A204.1 (cell line): ENCODE results near the gene IGLL1.
"Not testable (repeated sequence)": the region's sequence is repeated elsewhere in the genome, so short reads cannot be mapped to it uniquely, and the experiment has no call there.

ENCODE experiments used
- FAIRE-seq: peaks from 2 replicates; lab custom pipeline; 2012; peaks lifted over from hg19 to GRCh38; lab: Jason Lieb, UNC

The IGLL1 gene

DNA sequence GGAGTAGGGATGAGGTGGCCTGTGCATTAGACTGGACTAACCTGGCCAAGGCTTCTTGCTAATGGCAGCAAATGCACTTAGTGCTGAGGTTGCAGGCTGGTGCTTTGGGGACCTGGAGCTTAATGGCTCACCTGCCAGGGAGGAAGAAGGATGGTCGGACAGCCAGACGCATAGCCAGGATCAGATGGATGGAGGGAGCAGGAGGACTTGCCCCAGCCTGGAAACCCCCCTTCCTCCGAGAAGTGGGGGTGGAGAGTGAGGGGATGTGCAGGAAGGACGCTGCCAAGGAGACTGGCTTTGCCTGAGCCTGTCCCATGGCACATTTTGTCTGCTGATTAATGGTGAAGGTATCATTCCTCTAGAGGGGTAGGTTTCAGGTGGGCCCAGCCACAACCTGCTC, 17.9 kb downstream of the IGLL1 start:
- no peak for FAIRE-seq

GRCh38 chr22:23561025-23561510, 19.0 kb downstream of the IGLL1 start:
- not testable (repeated sequence) for FAIRE-seq

DNA sequence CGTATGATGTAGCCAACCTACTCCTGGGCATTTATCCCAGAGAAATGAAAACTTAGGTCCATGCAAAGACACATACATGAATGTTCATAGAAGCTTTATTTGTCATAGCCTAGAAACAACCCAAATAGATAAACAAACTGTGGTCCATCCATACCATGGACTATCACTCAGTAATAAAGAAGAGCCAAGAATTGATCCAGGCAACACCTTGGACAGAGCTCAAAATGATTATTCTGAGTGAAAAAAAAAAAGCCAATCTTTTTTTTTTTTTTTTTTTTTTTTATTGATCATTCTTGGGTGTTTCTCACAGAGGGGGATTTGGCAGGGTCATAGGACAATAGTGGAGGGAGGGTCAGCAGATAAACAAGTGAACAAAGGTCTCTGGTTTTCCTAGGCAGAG, 19.9 kb downstream of the IGLL1 start:
- FAIRE-seq = not testable (repeated sequence)

GRCh38 chr22:23557467-23557866, 22.6 kb downstream of the IGLL1 start:
- no peak for FAIRE-seq

DNA sequence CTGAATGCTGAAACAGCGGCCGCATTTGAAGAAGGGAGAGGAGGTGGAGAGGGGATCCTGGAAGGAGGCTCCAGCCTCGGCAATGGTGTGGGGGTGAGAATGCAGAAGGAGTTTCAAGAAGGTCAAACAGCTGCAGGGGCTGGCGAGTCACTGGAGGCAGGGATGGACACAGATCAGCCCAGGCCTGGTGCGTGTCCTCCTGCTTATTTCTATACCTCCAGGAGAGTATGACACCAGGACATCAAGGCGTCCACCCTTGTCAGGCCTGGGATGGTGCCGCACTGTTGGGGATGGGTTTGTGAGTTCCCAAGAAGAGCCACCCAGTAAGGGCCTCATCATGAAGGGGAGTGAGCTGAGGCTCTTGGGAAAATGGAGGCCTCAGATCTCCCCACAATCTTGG, 23.1 kb downstream of the IGLL1 start:
- FAIRE-seq = no peak

GRCh38 chr22:23556026-23556620, 24.0 kb downstream of the IGLL1 start:
- no peak for FAIRE-seq

- FAIRE-seq = no peak
Observed at GRCh38 chr22:23555118-23555517, 25.0 kb downstream of the IGLL1 start.

GRCh38 chr22:23553924-23554870, 25.9 kb downstream of the IGLL1 start:
- no peak for FAIRE-seq

GRCh38 chr22:23553438-23553837, 26.7 kb downstream of the IGLL1 start:
- no peak for FAIRE-seq

DNA sequence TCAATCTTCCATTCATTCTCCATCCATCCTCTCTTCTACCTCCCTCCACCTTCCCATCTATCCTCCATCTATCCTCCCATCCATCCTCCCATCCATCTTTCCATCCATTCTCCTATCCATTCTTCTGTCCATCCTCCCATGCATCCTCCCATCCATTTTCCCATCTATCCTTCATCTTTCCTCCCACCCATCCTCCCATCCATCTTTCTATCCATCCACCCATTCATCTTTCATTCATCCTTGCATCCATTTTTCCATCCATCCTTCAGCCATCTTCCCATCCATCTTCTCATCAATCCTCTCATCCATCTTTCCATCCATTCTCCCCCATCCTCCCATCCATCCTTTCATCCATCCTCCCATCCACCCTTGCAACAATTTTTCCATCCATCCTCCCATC, 27.5 kb downstream of the IGLL1 start:
- FAIRE-seq = no peak

GRCh38 chr22:23551385-23551784, 28.7 kb downstream of the IGLL1 start:
- FAIRE-seq = no peak

GRCh38 chr22:23550049-23550650, 29.9 kb downstream of the IGLL1 start:
- no peak for FAIRE-seq

DNA sequence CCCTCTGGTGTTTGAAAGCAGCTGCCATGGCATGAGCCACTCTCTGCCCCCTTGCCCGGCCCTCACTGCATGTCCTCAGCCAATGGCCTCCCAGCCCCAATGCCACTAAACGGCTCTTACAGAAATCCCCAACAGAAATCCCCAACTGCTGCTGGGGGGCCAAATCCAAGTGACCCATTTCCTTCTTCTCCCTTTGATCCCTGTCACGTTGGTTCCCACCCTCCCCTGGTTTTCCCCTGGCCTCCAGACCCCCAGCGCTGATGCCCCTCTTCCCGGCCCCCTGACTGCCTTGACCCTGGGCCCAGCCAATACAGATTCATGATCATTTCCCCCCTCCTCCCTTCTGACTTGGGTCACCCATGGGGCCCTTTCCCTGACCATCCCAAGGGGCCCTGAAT, 30.9 kb downstream of the IGLL1 start:
- no peak for FAIRE-seq

DNA sequence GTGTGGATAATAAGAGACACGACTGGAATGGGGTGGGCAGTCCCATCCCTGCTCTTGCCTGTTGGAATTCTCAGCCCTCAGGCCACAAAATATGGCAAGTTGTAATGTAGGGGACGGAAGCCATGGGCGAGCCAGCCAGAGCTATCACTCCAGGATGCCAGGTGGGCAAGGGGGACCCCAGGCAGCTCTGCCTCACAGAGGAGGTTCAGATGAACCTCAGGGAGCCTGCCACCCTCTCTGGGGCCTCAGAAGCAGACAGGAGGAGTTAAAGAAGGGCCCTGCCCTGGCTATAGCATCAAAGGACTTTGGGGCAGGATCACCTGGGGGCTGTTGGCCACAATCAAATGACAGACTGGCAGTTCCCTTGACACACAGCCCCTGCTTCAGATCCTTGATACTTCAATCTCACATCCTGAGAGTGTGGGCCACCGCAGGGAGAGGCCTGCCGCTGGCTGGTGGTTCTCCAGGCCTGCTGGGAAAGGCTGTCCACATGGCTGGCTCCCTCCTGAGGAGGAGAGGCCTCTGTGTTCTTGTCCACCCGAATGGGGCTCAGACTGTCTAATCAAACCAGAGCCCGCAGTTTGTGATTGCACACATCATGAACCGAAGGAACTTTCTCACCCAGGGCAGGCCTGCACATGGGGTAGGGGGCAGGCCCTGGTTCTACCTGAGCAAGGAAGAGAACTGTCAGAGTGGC, 31.4 kb downstream of the IGLL1 start:
- FAIRE-seq = no peak

DNA sequence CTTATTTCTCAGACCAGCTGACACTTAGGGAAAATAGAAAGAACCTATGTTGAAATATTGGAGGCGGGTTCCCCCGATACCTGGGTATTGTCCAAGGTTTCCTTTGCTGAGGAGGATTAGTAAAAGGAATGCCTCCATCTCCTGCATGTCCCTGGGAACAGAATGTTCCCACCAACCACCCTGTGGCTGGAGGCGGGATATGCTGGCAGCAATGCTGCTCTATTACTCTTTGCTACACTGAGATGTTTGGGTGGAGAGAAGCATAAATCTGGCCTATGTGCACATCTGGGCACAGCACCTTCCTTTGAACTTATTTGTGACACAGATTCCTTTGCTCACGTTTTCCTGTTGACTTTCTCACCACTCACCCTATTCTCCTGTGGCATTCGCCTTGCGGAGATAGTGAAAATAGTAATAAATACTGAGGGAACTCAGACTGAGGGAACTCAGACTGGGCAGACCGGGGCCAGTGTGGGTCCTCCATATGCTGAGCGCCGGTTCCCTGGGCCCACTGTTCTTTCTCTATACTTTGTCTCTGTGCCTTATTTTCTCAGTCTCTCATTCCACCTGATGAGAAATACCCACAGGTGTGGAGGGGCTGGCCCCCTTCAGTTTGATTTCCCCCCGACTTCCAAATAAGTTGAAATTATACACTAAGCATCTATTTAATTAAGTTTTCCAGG, 32.1 kb downstream of the IGLL1 start:
- FAIRE-seq = no peak

DNA sequence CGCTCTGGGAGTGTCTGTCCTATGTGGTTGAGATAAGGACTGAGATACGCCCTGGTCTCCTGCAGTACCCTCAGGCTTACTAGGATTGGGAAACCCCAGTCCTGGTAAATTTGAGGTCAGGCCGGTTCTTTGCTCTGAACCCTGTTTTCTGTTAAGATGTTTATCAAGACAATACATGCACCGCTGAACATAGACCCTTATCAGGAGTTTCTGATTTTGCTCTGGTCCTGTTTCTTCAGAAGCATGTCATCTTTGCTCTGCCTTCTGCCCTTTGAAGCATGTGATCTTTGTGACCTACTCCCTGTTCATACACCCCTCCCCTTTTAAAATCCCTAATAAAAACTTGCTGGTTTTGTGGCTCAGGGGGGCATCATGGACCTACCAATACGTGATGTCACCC, 32.7 kb downstream of the IGLL1 start:
- FAIRE-seq = not testable (repeated sequence)

- FAIRE-seq = no peak
Observed at GRCh38 chr22:23544852-23545251, 35.2 kb downstream of the IGLL1 start.

DNA sequence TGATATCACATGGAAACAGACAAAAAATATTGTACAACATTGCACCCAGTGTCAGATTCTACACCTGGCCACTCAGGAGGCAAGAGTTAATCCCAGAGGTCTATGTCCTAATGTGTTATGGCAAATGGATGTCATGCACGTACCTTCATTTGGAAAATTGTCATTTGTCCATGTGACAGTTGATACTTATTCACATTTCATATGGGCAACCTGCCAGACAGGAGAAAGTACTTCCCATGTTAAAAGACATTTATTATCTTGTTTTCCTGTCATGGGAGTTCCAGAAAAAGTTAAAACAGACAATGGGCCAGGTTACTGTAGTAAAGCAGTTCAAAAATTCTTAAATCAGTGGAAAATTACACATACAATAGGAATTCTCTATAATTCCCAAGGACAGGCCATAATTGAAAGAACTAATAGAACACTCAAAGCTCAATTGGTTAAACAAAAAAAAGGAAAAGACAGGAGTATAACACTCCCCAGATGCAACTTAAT, 36.5 kb downstream of the IGLL1 start:
- FAIRE-seq = not testable (repeated sequence)

DNA sequence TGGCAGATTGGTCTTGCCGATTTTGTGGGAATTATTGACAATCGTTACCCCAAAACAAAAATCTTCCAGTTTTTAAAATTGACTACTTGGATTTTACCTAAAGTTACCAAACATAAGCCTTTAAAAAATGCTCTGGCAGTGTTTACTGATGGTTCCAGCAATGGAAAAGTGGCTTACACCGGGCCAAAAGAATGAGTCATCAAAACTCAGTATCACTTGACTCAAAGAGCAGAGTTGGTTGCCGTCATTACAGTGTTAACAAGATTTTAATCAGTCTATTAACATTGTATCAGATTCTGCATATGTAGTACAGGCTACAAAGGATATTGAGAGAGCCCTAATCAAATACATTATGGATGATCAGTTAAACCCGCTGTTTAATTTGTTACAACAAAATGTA, 37.2 kb downstream of the IGLL1 start:
- no peak for FAIRE-seq

- FAIRE-seq = not testable (repeated sequence)
Observed at GRCh38 chr22:23542391-23542790, 37.7 kb downstream of the IGLL1 start.

DNA sequence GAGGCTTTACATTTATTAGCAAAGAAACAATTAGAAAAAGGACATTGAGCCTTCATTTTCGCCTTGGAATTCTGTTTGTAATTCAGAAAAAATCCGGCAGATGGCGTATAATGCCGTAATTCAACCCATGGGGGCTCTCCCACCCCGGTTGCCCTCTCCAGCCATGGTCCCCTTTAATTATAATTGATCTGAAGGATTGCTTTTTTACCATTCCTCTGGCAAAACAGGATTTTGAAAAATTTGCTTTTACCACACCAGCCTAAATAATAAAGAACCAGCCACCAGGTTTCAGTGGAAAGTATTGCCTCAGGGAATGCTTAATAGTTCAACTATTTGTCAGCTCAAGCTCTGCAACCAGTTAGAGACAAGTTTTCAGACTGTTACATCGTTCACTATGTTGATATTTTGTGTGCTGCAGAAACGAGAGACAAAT, 38.2 kb downstream of the IGLL1 start:
- not testable (repeated sequence) for FAIRE-seq

GRCh38 chr22:23540837-23541236, 39.3 kb downstream of the IGLL1 start:
- not testable (repeated sequence) for FAIRE-seq
